Measurements from ENCODE around the gene HS1BP3.

Gene HS1BP3

GRCh38 chr2:20629581-20630171, 21.2 kb downstream of the HS1BP3 start:
- no peak for DNase-seq (ENCODE audit: low spot score)

- no peak for DNase-seq (ENCODE audit: low spot score)
Observed at GRCh38 chr2:20629181-20629580, 21.7 kb downstream of the HS1BP3 start.

GRCh38 chr2:20627712-20628380, 23.1 kb downstream of the HS1BP3 start:
- no peak for DNase-seq (ENCODE audit: low spot score)

- no peak for DNase-seq (ENCODE audit: low spot score)
Observed at GRCh38 chr2:20626698-20627513, 24.0 kb downstream of the HS1BP3 start.

GRCh38 chr2:20626392-20626697, 24.6 kb downstream of the HS1BP3 start:
- no peak for DNase-seq (ENCODE audit: low spot score)

GRCh38 chr2:20625491-20626391, 25.2 kb downstream of the HS1BP3 start:
- DNase-seq (ENCODE audit: low spot score) = no peak

GRCh38 chr2:20624884-20625485, 25.9 kb downstream of the HS1BP3 start:
- DNase-seq (ENCODE audit: low spot score) = no peak

- no peak for DNase-seq (ENCODE audit: low spot score)
Observed at GRCh38 chr2:20624156-20624883, 26.6 kb downstream of the HS1BP3 start.

- no peak for DNase-seq (ENCODE audit: low spot score)
Observed at GRCh38 chr2:20623741-20624155, 27.1 kb downstream of the HS1BP3 start.

- DNase-seq (ENCODE audit: low spot score) = no peak
Observed at GRCh38 chr2:20623241-20623640, 27.7 kb downstream of the HS1BP3 start.

GRCh38 chr2:20622731-20623130, 28.2 kb downstream of the HS1BP3 start:
- no peak for DNase-seq (ENCODE audit: low spot score)

- no peak for DNase-seq (ENCODE audit: low spot score)
Observed at GRCh38 chr2:20622296-20622686, 28.6 kb downstream of the HS1BP3 start.

GRCh38 chr2:20621366-20622295, 29.3 kb downstream of the HS1BP3 start:
- no peak for DNase-seq (ENCODE audit: low spot score)

GRCh38 chr2:20620696-20621365, 30.1 kb downstream of the HS1BP3 start:
- no peak for DNase-seq (ENCODE audit: low spot score)

GRCh38 chr2:20620271-20620681, 30.6 kb downstream of the HS1BP3 start:
- DNase-seq (ENCODE audit: low spot score) = no peak

- DNase-seq (ENCODE audit: low spot score) = no peak
Observed at GRCh38 chr2:20619624-20620024, 31.3 kb downstream of the HS1BP3 start.

GRCh38 chr2:20618886-20619521, 31.9 kb downstream of the HS1BP3 start:
- no peak for DNase-seq (ENCODE audit: low spot score)

- no peak for DNase-seq (ENCODE audit: low spot score)
Observed at GRCh38 chr2:20618468-20618885, 32.4 kb downstream of the HS1BP3 start.

GRCh38 chr2:20617892-20618467, 32.9 kb downstream of the HS1BP3 start:
- DNase-seq (ENCODE audit: low spot score) = peak; percentile 72
